OCI-LY7 (cell line): ENCODE data around the gene SLC9A9.

Experiments used
- CTCF ChIP-seq: fragments of 200-600 bp; sonication (generic); conservative IDR thresholded peaks from 2 replicates; pipeline ENCODE4 v1.5.1; 2014; ENCODE audit warnings: mild to moderate bottlenecking, antibody characterized with exemption, low read length, moderate library complexity, mixed read lengths
- EZH2phosphoT487 ChIP-seq: fragments of 200-600 bp; sonication (generic); IDR thresholded peaks from 2 replicates; pipeline ENCODE4 v1.6.1; 2018; ENCODE audit warnings: low read depth, borderline replicate concordance, mild to moderate bottlenecking, mixed run types, antibody characterized with exemption, low read length, moderate library complexity, mixed read lengths

- TF ChIP-seq CTCF (no peak), EZH2phosphoT487 (no peak)
Measured at GRCh38 chr3:143307613-143308183, 540.6 kb downstream of the SLC9A9 start.
